Body of pancreas (tissue), 4 donors: ENCODE data around the gene ADRB1. TPM values are rescaled to one million over a fixed set of nuclear protein-coding genes. Genes with fewer than 3 reads are reported as not detected.

Experiments used
- ATAC-seq: fragments of 150-250 bp; one replicate; pipeline ENCODE4 v1.9.1; 2016
- DNase-seq, 4 donors: peaks; one replicate each; pipeline ENCODE4 v3.0.0-alpha.2; 2019
- H3K27ac ChIP-seq, 4 donors: fragments of 200-600 bp; sonication (generic); 1 replicate in 3 of 4; 2 replicates in 1 of 4; pipeline versions ENCODE4 v1.5.1 to v1.6.1; 2016 to 2019; ENCODE audit warnings: mild to moderate bottlenecking in 1 of 4, mixed read lengths in 1 of 4, moderate library complexity in 1 of 4
- H3K27me3 ChIP-seq, 2 donors: fragments of 200-600 bp; sonication (generic); one replicate each; pipeline ENCODE4 v1.6.0; 2016; ENCODE audit warnings: mild to moderate bottlenecking in 1 of 2
- H3K36me3 ChIP-seq, 2 donors: fragments of 200-600 bp; sonication (generic); replicated peaks in 1 of 2; 2 replicates each; pipeline ENCODE4 v1.5.1; 2016; ENCODE audit warnings: low read depth in 2 of 2; ENCODE audit not compliant: insufficient read depth in 1 of 2
- H3K4me1 ChIP-seq: fragments of 200-600 bp; sonication (generic); one replicate; pipeline ENCODE4 v1.6.0; 2016
- H3K4me3 ChIP-seq, 2 donors: fragments of 200-600 bp; sonication (generic); 1 replicate in 1 of 2; 2 replicates in 1 of 2; pipeline ENCODE4 v1.5.1; 2016 to 2019
- H3K9me3 ChIP-seq, 3 donors: fragments of 200-600 bp; sonication (generic); 1 replicate in 2 of 3; 2 replicates in 1 of 3; pipeline ENCODE4 v1.5.1; 2016
- POLR2A ChIP-seq, 3 donors: fragments of 450-650 bp; IDR thresholded peaks; one replicate each; pipeline ENCODE4 v1.6.1; 2016; ENCODE audit warnings: antibody characterized with exemption in 3 of 3, mild to moderate bottlenecking in 2 of 3
- WGBS, 2 donors: methylation state at CpG; one replicate each; pipeline ENCODE4 v1.1.5; 2017; 5-methylcytosine and 5-hydroxymethylcytosine counted together
- intact Hi-C: fragments of 100-400 bp; cut with DNase I; formaldehyde crosslinking; loops from one replicate; pipeline ENCODE4 v1.15.1; 2023
- total RNA-seq, 2 donors: library from RNA; depleted of rRNA; stranded (reverse); fragments of >200 nt; gene quantifications; one replicate each; pipeline ENCODE4 v1.1.0, GENCODE V29; 2016
- TF ChIP-seq, protein P1 (sequence below), 7 experiments: fragments of 450-650 bp in 4 of 7; fragments of 200-600 bp in 3 of 7; sonication (generic) in 3 of 7; IDR thresholded peaks; one replicate each; pipeline ENCODE4 v1.5.1; 2016 to 2019; ENCODE audit warnings: antibody characterized with exemption in 7 of 7

ADRB1 gene
- total RNA-seq, 2 donors from 2014 or later: 1.0 to 8.6 TPM

DNA sequence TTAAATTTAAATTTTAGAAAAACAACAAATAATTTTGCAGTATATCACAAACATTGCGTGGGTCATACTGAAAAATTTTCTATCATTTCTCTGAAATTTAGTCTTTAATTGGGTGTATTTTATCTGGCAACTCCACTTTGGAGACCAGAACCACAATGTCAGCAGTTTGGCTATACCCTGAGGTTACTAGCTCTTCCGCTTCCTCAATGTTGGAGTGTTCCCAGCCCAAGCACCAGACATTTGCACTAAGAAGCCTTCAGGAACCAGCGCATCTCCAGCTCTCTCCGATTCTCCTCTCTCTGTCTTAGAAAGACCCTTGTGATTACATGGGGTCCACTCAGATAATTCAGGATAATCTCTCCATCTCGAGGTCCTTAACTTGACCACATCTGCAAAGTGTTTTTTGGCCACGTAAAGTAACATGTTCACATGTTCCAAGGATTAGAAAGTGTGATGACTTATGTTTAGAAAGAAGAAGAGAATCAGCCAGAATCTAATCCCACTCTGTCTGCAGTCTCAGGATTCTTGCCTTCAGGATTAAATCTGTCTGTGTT, 43.1 kb upstream of the ADRB1 start:
- H3K27me3 ChIP-seq: no peaks in the 10 kb centered on the region
- peaks cover 12% of the 10 kb centered on the region for H3K4me1 ChIP-seq
- no peaks in the 10 kb centered on the region for H3K36me3 ChIP-seq
- H3K4me3 ChIP-seq: no peak overlapping the region
- WGBS, 2 donors: 84 to 87% methylated on average over 6 of the region's 6 CpGs
- H3K27ac ChIP-seq: no peak overlapping the region
- H3K9me3 ChIP-seq: no peaks in the 10 kb centered on the region
- intact Hi-C loops: no loop called here
- ATAC-seq: no peak
- DNase-seq: no peak
- no peak for TF ChIP-seq POLR2A (IDR thresholded peaks at IDR 0.05)
- TF ChIP-seq, protein P1, sequence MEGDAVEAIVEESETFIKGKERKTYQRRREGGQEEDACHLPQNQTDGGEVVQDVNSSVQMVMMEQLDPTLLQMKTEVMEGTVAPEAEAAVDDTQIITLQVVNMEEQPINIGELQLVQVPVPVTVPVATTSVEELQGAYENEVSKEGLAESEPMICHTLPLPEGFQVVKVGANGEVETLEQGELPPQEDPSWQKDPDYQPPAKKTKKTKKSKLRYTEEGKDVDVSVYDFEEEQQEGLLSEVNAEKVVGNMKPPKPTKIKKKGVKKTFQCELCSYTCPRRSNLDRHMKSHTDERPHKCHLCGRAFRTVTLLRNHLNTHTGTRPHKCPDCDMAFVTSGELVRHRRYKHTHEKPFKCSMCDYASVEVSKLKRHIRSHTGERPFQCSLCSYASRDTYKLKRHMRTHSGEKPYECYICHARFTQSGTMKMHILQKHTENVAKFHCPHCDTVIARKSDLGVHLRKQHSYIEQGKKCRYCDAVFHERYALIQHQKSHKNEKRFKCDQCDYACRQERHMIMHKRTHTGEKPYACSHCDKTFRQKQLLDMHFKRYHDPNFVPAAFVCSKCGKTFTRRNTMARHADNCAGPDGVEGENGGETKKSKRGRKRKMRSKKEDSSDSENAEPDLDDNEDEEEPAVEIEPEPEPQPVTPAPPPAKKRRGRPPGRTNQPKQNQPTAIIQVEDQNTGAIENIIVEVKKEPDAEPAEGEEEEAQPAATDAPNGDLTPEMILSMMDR (IDR thresholded peaks at IDR 0.05): no peak

DNA sequence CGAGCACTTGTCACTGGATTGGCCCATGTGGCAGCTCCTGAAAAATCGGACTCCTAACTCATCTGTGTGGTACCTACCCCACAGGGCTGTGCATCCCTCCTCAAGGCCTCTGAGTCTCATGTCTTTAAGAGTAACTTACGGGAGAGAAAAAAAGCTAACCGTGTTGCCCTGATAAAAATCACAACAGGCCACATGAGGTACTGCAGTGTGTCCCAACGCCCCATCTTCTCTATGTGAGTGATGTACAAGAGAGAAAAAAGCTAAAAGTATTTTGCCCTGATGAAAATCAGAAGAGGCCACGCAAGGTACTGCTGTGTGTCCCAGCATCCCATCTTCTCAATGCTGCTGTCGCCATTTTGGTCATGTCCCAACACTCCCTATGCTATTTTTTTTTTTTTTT, 41.2 kb upstream of the ADRB1 start:
- WGBS, 2 donors: 76 to 81% methylated on average over 7 of the region's 7 CpGs
- no peak for TF ChIP-seq POLR2A (IDR thresholded peaks at IDR 0.05)
- TF ChIP-seq, protein P1 (IDR thresholded peaks at IDR 0.05): no peak
- H3K9me3 ChIP-seq: no peaks in the 10 kb centered on the region
- no peak for DNase-seq
- H3K36me3 ChIP-seq: no peaks in the 10 kb centered on the region
- intact Hi-C loops: no loop called here
- peaks cover 5% of the 10 kb centered on the region for H3K4me1 ChIP-seq
- no peak for ATAC-seq
- H3K27ac ChIP-seq: no peak overlapping the region
- H3K4me3 ChIP-seq: no peak overlapping the region
- H3K27me3 ChIP-seq: no peaks in the 10 kb centered on the region

DNA sequence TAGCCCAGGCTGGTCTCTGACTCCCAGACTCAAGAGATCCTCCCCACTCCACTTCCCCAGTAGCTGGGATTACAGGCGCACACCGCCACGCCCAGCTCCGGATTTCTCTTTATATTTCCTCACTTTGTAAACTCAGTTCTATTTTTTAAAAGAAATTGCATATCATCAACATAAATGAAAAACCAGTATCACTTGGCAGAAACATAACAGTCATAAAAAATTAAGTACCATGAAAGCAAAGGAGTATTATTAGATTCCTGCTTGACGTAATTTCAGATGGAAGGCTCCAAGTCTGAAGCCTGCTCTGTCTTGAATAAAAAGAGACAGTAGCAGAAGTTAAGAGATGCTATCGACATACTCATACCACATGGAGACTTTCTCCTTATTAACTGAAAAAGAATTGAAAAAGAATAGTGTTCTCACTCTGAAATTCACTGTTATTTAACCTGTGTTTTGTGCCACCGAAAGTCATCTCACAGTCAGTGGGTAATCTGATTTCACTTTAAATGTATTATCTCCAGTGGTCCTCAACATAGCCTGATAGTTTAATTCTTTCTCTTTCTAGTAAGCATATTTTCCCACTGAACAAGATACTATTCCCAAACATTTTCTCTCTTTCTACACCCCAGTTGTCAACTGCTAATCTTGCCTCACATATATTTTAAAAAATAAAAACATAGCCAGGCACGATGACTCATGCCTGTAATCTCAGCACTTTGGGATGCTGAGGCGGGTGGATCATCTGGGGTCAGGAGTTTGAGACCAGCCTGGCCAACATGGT, 40.3 kb upstream of the ADRB1 start:
- Histone ChIP-seq H3K36me3 (no peaks in the 10 kb centered on the region), H3K4me3 (no peak overlapping the region), H3K27ac (no peak overlapping the region), H3K4me1 (no peaks in the 10 kb centered on the region), H3K9me3 (no peaks in the 10 kb centered on the region), H3K27me3 (no peaks in the 10 kb centered on the region)
- DNase-seq (no peak), ATAC-seq (no peak)
- 89 to 91% methylated on average over 9 of the region's 9 CpGs for WGBS, 2 donors
- no peak for TF ChIP-seq POLR2A (IDR thresholded peaks at IDR 0.05)
- TF ChIP-seq, protein P1 (IDR thresholded peaks at IDR 0.05): no peak
- intact Hi-C loops: no loop called here

DNA sequence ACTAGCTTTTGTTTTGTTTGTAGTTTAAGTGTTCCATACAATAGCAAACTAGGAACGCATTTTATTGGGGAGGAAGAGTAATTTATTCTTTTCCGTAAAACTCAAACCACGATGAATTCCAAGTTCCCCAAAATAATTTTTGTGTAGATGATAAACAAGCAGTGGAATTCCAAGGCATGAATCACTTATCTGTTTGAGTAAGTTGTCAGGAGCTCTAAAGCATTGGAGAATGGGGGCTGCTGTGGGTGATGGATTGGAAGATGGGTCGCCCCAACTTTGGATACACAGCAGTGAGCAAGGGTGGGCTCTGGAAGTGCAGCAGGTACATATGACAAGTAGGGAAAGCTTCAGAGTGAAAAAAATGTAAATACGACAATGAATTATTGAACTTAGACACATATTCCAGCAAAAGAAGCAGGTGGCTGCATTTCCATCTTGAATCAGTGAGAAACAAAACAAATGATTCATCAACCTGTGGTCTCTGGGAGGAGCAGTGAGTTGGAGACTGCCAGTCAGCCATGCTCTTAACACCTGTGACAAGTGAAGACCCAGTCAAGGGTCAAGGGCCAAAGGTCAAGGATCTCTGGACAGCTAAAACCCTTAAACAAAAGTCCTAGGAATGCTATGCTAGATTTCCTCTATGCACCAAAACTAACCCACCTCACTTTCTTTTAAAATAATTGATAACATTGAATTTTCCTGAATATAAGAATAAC, 34.2 kb upstream of the ADRB1 start:
- Histone ChIP-seq H3K4me1 (no peaks in the 10 kb centered on the region), H3K4me3 (no peak overlapping the region), H3K9me3 (no peaks in the 10 kb centered on the region), H3K27me3 (no peaks in the 10 kb centered on the region), H3K36me3 (no peaks in the 10 kb centered on the region), H3K27ac (no peak overlapping the region)
- ATAC-seq: no peak
- intact Hi-C loops: no loop called here
- TF ChIP-seq, protein P1 (IDR thresholded peaks at IDR 0.05): no peak
- TF ChIP-seq POLR2A (IDR thresholded peaks at IDR 0.05): no peak
- no peak for DNase-seq
- 74 to 80% methylated on average over 5 of the region's 5 CpGs for WGBS, 2 donors
